Stimulated activated CD8-positive, alpha-beta memory T cell treated with anti-CD3 and anti-CD28 coated beads, Interleukin-15, amount 100 ng/mL, for 1 hour (primary cell): ENCODE data around the gene PROC.

ENCODE experiments used
- DNase-seq: peaks from one replicate; pipeline ENCODE4 v3.0.0-alpha.2; 2020; ENCODE audit warnings: low read depth

Gene PROC

GRCh38 chr2:127418300-127419111, at the start of gene PROC:
Gene PROC (plus strand): TSS chr2:127418427. CDS start chr2:127419943, 1,516 bp downstream.
- no peak for DNase-seq

GRCh38 chr2:127370010-127370409, 48.2 kb upstream of the PROC start:
- no peak for DNase-seq

- no peak for DNase-seq
Measured at GRCh38 chr2:127371037-127371436, 47.2 kb upstream of the PROC start.

GRCh38 chr2:127373362-127374083, 44.7 kb upstream of the PROC start:
- DNase-seq: no peak

GRCh38 chr2:127376257-127376656, 42.0 kb upstream of the PROC start:
- DNase-seq: no peak

GRCh38 chr2:127377262-127377661, 41.0 kb upstream of the PROC start:
- DNase-seq: no peak

- no peak for DNase-seq
Measured at GRCh38 chr2:127378720-127379119, 39.5 kb upstream of the PROC start.

- DNase-seq: no peak
Measured at GRCh38 chr2:127379712-127380355, 38.4 kb upstream of the PROC start.

GRCh38 chr2:127381762-127382161, 36.5 kb upstream of the PROC start:
- no peak for DNase-seq

GRCh38 chr2:127382831-127383230, 35.4 kb upstream of the PROC start:
- DNase-seq: no peak

- no peak for DNase-seq
Measured at GRCh38 chr2:127384529-127384928, 33.7 kb upstream of the PROC start.

GRCh38 chr2:127386246-127386645, 32.0 kb upstream of the PROC start:
- DNase-seq: no peak

GRCh38 chr2:127386764-127387654, 31.2 kb upstream of the PROC start:
- peak; percentile 56 for DNase-seq

- peak; percentile 92 for DNase-seq
Measured at GRCh38 chr2:127387655-127388422, 30.4 kb upstream of the PROC start, which contains the start of gene MAP3K2. Gene MAP3K2 (minus strand): TSS chr2:127387975. CDS start chr2:127343129, 44,846 bp downstream.

- DNase-seq: no peak
Measured at GRCh38 chr2:127388423-127389164, 29.6 kb upstream of the PROC start.

GRCh38 chr2:127389778-127390435, 28.3 kb upstream of the PROC start:
- DNase-seq: no peak

GRCh38 chr2:127392133-127392827, 25.9 kb upstream of the PROC start:
- DNase-seq: no peak

- DNase-seq: no peak
Measured at GRCh38 chr2:127392828-127393578, 25.2 kb upstream of the PROC start.
